ENCODE measurements around the gene AXIN1.

AXIN1 gene

DNA sequence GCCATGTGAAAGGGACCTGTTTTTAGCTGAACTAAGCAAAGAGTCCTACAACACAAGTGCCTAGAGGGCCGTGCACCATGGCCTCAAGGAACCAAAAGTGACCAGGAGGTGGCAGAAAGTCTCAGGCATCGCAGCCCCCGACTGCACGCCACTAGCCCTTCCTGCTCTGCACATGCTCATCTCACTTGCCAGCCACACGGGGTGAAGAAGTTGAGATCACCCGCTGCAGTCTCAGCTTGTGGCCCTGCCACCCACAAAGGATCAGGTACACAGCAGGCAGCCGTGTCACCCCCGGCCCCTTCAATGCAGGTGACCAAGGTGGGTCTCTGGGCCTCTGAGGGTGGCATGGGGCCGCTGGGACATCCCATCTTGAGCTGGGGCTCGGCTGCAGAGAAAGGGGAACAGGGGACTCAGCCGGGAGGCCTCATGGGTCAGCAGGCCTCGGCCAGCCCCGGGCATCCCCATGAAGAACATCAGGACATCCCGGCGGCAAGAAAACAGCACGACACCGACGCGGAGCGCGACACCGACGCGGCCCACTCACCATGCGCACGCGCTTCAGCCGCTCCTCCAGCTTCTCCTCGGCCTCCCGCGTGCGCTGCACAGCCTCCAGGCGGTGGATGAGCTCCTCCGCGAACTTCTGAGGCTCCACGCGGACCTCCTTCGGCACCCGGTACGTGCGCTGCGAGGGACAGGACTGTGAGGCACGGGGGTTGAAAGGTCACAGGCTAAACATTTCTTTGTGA lies 48.6 kb downstream of the AXIN1 start:
- peak; percentile 26 for DNase-seq (ENCODE audit: low read depth)

DNA sequence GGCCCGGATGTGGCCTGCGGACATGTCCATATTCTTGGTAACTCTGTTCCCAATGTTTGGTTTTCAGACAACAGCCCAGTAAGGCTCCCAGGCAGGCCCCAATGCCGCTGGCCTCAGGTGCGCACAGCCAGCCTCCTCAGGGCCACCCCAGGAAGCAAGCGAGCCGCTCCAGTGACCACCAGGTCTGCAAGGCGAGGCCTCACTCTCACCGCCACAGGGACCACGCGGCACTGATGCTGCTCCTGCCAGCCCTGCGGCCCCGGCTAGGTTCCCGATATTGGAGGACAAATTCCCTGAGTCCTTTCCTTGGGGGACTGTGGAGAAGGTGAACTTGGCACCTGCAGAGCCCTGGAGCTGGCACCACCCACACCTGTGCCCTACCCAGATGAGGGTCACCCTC lies 50.6 kb downstream of the AXIN1 start:
- no peak for DNase-seq (ENCODE audit: low read depth)

DNA sequence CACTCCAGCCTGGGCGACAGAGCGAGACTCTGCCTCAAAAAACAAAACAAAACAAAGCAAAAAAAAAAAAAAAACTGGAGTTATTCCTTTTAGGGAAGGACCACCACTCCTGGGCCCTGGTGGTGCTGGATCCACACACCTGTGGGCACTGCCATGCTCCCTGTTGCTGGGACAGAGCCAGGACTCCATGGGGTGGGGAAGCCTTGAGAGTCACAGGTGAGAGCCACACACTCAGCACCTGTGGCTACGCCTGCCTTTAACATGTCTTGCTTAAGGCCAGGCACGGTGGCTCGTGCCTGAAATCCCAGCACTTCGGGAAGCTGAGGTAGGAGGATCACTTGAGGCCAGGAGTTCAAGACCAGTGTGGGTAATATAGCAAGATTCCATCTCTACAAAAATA lies 51.3 kb downstream of the AXIN1 start:
- DNase-seq (ENCODE audit: low read depth), result no peak

DNA sequence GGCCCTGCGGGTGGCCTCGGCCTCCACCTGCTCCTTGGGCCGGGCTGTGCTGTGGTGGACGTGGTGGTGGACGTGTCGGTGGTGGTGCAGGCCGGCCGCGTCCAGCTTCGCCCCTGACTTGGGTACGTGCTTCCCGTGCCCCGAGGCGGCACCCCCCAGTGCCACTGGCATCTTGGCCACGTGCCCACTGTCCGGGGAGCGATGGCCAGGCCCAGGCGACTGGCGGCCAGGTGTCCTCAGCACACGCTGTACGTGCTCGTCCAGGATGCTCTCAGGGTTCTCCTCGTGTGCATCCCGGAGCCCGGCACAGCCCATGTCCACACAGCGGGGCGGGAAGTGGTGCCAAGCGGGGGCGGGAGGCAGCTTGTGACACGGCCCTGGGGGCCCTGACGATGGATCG lies 54.7 kb downstream of the AXIN1 start:
- DNase-seq (ENCODE audit: low read depth), result no peak

DNA sequence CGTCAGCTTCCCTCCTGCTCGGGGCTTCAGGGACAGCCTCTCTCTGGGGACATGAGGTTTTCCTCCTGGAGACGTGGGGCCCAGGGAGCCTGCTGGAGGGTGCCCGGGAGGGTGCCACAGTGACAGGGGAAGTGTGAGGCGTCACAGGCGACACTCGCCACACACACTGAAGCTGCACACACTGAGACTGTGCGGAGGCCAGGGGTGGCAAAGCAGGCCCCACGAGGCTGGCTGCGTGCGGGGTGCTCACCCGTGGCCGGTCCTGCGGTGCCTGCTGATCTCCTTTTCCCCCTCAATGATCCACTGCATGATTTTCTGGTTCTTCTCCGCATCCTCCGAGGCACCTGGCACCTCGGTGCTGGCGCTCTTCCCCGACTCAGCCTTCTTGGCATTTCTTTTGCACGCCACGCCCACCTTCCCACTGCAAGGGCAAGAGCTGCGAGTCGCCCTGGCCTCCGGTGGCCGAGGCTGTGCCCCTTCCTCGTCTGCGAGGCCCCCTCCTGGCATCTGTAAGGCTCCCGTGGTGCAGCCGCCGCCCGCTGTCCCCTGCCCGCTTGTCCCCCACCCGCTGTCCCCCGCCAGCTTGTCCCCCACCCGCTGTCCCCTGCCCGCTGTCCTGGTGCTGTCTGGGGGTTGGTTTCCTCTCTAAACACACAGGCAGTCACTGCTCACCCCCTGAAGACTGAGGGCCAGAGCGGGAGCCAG lies 55.6 kb downstream of the AXIN1 start:
- DNase-seq (ENCODE audit: low read depth), result no peak

DNA sequence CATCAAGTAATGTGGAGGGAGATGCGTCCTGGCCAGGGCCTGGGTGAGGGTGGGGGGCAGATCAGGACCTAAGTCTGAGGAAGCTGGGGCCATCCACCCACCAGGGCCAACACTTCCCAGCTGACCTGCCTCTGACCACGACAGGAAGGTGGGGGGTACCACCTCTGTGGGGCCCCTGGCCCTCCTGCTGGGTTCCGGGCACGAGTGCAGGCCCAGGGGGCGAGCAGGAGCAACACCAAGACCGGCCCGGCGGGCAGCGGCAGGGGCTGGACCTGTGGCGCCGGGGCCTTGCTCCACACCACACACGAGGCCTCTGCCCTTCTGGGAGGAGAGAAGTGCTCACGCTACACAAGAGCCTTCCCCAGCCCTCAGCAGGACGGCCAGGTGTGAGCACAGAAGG lies 56.2 kb downstream of the AXIN1 start:
- no peak for DNase-seq (ENCODE audit: low read depth)

DNA sequence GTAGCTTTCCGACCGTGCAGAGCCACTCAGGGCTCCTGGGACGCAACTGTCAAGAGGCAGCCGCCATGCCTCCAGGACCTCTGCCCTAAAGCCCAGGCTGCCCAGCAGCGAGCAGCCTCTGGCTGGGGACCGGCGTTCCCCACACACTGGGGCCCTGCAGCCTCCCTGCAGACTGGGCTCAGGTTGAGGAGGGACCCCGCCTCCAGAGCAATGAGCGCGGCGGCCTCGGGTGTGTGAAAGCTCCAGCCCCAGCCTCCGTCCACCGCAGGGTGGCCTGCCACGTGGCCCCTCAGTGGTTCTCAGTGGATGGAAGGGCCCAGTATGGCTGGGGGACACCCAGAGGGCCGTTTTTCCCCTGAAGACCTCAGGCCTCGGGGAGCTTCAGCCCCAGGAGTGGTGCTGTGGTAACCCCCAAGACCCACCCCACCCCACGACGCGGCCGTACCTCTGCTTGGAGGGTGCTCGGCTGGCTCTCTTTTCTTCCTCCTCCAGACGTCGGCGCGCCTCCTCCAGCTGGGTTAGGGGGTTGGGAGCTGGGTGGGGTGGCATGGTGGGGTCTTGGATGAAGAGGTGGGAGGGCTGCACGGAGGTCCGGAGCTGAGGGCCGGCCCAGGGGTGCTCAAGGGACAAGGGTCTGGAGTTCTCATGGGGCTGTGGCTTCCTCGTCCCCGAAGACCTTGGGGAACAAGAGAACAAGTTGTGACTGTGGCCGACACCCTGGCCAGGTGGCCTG lies 59.3 kb downstream of the AXIN1 start:
- no peak for DNase-seq (ENCODE audit: low read depth)

DNA sequence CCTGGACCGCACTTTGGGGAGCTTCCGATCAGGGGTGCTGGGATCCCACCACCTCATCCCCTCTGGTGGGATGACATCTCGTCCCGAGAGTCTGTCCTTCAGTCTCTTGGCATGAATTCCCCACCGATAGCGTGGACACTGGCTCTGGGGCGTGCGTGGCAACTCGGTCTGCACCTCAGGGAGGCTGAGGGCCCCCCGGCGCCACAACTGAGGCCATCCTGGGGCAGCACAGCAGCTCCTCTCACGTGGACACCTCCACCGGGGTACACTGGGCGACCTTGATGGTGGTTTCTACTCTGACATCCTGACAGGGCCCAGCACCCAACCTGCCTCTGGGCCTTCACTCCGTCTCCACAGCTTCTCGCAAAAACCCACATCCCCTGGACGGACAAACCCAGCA lies 61.0 kb downstream of the AXIN1 start:
- no peak for DNase-seq (ENCODE audit: low read depth)

DNA sequence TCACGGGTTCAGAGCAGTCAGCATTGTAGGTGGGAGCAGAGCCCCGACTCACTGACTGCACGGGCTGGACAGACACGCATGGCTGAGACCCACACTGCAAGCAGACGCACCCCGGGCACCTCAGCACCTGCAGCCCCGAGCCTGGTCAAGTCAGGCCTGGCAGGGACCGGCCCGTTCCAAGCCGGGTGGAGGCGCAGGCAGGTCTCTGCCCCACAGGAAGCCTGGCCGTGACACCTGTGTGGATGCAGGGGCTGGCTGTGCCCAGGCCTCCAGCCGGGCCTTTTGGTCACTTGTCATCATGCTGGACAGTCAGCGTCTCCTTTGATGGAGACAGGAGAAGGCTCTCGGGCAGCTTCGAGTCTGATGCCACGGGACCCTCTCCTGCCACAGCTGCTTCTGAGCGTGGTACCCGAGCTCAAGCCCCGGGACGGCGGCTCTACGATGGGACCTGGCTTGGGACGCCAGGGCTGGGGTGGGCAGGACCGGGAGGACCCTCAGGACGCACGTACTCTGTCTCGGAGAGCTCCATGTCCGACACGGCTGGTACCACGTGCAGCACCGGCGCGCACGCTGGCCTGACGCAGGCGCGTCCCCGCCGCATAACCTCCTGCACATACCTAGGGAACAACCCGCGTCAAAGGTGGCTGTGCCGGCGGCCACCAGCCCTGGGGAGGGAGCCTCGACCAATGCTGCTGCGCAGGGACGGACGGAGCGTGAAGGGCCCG lies 61.7 kb downstream of the AXIN1 start:
- DNase-seq (ENCODE audit: low read depth), result no peak

DNA sequence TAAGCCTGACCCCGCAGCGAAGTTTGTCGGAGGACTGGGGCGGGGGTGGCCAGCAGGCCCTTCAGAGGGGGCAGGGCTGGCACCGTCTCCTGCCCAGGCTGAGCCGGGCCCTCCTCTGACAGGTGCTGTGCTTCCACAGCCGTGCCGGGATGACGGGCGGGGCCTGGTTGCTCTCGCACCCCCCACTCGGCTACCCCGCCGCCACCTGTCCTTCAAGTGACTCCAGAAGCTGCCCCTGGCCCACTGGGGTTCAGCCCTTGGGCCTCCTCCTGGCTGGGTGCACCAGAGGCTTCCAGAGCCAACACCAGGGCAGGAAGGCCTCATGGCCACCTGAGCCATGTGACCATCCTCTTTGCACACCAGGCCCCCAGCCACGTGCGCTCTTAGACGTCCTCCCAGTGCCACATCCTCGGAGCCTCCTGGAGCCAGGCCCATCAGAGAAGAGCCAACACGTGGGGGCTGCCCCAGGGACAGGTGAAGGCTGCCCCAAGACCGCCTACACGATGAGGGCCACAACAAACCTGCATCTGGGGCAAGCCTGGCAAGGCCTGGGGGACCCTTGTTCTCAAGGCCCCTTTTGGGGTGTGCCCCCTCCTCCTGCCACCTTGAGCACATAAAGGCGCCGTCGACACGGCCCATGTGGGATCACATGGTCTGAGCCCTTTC lies 62.4 kb downstream of the AXIN1 start:
- no peak for DNase-seq (ENCODE audit: low read depth)

DNA sequence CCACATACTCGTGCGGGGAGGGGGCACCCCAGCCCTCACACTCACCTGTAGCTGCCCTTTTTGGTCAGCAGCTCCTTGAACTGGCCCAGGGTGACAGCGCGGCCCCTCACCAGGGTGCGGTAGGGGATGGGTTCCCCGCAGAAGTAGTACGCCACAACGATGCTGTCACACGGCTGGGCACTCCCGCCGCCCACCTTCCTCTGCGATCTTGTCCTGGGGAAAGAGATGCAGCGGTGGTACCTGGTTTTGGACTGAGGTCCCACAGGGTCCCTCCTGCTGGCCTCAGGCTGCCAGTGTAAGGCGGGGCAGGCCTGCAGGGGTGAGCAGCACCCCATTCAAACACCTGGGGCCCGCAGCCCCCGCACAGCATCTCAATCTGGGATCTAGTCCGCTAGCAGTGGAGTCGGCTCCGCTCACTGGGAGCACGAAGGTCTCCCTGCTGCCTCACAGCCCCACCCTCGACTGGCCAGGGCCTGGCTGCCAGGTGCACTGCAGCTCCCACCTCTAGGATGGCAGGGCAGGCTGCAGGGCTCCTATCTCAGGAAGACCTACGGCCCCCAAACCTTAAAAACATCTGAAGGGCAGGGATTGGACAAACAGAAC lies 63.0 kb downstream of the AXIN1 start:
- DNase-seq (ENCODE audit: low read depth), result no peak

DNA sequence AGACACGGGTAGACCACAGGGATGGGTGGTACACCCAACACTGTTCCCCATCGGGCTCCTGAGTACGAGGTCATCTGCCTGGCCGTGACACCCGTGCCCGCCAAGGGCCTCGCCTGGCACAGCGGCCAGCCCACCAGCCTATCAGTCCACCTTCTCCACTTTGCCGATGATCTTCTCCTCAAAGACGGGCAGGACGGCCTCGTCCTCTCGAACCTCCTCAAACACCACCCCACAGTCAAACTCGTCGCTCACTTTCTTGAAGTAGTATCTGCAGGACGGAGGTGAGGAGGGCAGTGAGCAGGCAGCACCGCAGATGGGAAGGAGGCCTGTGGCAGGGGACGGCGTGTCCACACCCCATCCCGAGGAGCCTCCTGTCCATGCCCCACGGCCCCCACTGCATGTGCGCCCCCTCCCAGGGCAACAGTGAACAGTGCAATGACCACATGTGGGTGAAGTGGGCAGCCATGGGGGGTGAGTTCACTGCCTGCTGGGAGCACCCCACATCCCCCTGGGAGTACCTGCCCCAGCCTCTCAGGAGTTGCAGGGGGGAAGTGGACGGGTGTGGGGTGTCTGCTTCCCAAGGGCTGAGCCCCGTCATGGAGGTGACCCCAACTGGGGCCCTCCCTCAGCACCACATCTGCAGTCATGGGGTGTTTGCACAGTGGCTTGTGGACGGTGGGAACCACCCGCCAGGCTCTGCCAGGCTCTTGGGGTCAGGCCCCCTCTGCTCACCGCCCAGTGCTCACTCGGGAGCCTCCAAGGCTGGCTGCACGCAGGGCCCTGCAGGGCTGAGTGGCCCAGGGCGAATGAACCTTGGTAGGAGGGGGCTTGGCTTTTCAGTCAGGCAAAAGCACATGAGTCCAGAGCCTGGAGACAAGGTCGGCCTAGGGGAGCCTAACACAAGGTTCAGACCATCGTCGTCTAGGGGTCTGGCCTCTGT lies 64.3 kb downstream of the AXIN1 start:
- DNase-seq (ENCODE audit: low read depth), result no peak

DNA sequence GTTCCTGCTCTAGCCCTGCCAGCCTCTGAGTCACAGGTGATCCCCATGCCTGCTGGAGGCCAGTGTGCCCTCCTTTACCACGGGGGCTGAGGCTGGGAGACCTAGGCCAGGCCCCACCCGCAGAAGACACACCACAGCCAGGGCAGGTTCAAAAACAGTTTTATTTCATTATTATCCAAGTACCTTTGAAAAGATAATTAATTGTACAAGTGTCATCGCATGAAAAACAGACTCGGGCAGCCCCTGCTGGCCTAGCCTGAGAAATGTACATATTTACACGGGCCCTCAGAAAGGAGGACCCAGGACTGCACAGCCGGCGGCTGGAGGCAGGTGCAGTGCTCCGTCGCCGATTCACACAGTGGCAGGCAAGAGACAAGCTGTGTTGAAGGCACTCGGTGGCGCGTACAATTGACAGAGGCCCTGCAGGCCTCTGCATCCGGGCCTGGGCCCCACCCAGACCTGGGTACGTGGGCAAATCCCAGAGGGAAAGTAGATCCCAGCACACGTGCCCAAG lies 65.2 kb downstream of the AXIN1 start:
- no peak for DNase-seq (ENCODE audit: low read depth)

DNA sequence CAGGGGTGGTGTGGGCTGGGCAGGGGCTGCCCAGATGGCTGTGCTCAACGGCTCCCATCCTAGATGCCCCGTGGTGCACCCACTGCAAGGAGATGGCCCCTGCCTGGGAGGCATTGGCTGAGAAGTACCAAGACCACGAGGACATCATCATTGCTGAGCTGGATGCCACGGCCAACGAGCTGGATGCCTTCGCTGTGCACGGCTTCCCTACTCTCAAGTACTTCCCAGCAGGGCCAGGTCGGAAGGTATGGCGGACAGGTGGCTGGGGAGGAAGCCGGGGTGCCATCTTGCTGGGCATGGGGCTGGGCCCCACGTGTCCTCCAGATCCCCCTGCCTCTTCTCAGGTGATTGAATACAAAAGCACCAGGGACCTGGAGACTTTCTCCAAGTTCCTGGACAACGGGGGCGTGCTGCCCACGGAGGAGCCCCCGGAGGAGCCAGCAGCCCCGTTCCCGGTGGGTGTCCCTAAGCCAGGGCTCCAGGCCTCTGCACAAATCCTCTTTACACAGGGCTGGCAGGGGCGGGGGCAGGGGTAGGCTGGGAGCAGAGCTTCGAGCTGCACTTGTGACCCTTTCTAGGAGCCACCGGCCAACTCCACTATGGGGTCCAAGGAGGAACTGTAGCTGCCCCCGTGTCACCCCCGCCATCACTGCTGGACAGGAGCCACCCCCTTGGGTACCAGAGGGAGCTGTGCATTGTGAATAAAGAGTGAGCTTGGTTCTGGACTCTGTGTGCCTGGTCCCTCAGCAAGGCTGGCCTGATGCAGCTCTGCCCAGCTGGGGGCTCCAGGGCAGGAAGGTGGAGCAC lies 65.8 kb downstream of the AXIN1 start:
- DNase-seq (ENCODE audit: low read depth), result no peak

DNA sequence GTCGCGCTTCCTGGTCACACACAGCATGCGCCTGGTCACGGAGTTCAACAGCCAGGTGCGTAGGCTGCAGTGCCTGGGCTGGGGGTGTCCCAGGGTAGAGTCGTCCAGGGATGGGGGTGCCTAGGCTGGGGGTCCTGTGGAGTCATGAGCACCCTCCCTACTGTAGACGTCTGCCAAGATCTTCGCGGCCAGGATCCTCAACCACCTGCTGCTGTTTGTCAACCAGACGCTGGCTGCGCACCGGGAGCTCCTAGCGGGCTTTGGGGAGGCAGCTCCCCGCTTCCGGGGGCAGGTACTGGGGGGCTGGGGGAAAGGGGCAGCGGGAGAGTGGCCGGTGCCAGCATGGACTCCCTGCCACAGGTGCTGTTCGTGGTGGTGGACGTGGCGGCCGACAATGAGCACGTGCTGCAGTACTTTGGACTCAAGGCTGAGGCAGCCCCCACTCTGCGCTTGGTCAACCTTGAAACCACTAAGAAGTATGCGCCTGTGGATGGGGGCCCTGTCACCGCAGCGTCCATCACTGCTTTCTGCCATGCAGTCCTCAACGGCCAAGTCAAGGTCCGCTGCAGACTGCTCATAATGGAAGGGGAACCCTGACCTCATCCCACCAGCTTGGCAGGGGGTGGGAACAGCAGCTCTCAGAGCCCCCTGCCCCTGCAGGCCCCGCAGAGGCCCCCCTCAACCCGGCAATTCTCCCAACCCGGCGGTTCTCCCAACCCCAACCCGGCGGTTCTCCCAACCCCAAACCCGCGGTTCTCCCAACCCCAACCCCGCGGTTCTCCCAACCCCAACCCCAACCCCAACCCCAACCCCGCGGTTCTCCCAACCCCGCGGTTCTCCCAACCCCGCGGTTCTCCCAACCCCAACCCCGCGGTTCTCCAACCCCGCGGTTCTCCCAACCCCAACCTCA lies 67.1 kb downstream of the AXIN1 start:
- DNase-seq (ENCODE audit: low read depth), result no peak

DNA sequence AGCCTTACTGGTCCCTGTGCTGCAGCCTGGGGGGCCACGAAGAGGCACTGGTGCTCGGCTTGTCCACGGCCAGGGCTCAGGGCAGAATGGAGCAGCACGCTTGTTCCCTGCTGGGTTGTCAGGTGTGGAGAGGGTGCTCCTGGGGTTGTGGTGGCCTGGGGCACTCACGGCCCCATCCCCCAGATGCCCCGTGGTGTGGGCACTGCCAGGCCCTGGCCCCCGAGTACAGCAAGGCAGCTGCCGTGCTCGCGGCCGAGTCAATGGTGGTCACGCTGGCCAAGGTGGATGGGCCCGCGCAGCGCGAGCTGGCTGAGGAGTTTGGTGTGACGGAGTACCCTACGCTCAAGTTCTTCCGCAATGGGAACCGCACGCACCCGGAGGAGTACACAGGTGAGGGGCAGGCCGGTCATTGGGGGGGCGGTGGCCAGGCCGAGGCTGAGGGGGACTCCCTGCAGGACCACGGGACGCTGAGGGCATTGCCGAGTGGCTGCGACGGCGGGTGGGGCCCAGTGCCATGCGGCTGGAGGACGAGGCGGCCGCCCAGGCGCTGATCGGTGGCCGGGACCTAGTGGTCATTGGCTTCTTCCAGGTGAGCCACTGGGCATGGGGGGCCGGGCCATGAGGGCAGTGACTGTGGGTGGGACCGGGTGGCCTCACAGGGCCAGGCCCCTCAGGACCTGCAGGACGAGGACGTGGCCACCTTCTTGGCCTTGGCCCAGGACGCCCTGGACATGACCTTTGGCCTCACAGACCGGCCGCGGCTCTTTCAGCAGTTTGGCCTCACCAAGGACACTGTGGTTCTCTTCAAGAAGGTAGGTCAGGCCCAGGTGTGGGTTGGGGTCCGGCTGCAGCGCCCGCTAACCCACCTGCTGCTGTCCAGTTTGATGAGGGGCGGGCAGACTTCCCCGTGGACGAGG lies 68.1 kb downstream of the AXIN1 start:
- no peak for DNase-seq (ENCODE audit: low read depth)
